ENCODE results near the gene NDUFAF4. TPM values are rescaled to one million over a fixed set of nuclear protein-coding genes. Genes with fewer than 3 reads are reported as not detected.

NDUFAF4 gene
- total and polyA plus RNA-seq, 2 experiments from 2014 or later = 19.5 to 79.3 TPM

GRCh38 chr6:96852605-96853004, 45.1 kb downstream of the NDUFAF4 start:
- H3K4me3 ChIP-seq = no peak overlapping the region
- DNase-seq (ENCODE audit: low read depth in 1 of 2, low spot score in 1 of 2) = no peak
- H3K36me3 ChIP-seq = no peaks in the 10 kb centered on the region
- H3K27ac ChIP-seq = no peak overlapping the region
- no peaks in the 10 kb centered on the region for H3K27me3 ChIP-seq
- no peaks in the 10 kb centered on the region for H3K4me1 ChIP-seq (ENCODE audit: low read depth)
- H3K9me3 ChIP-seq (ENCODE audit: low read depth) = no peaks in the 10 kb centered on the region
- TF ChIP-seq CTCF (IDR thresholded peaks at IDR 0.05; ENCODE audit: low read depth, low read length) = no peak

- no peak for TF ChIP-seq CTCF (IDR thresholded peaks at IDR 0.05; ENCODE audit: low read depth, low read length)
- Histone ChIP-seq H3K4me1 (ENCODE audit: low read depth) (no peaks in the 10 kb centered on the region), H3K4me3 (no peak overlapping the region), H3K36me3 (no peaks in the 10 kb centered on the region), H3K27ac (no peak overlapping the region), H3K27me3 (no peaks in the 10 kb centered on the region), H3K9me3 (ENCODE audit: low read depth) (no peaks in the 10 kb centered on the region)
- no peak for DNase-seq (ENCODE audit: low read depth in 1 of 2, low spot score in 1 of 2)
Observed at GRCh38 chr6:96851858-96852257, 45.8 kb downstream of the NDUFAF4 start.

GRCh38 chr6:96849615-96850014, 48.1 kb downstream of the NDUFAF4 start:
- Histone ChIP-seq H3K27ac (no peak overlapping the region), H3K27me3 (no peaks in the 10 kb centered on the region), H3K36me3 (no peaks in the 10 kb centered on the region), H3K4me1 (ENCODE audit: low read depth) (no peaks in the 10 kb centered on the region), H3K9me3 (ENCODE audit: low read depth) (no peaks in the 10 kb centered on the region), H3K4me3 (no peak overlapping the region)
- TF ChIP-seq CTCF (IDR thresholded peaks at IDR 0.05; ENCODE audit: low read depth, low read length) = no peak
- no peak for DNase-seq (ENCODE audit: low read depth in 1 of 2, low spot score in 1 of 2)

GRCh38 chr6:96844530-96844929, 53.2 kb downstream of the NDUFAF4 start:
- DNase-seq (ENCODE audit: low read depth in 1 of 2, low spot score in 1 of 2) = no peak
- no peak overlapping the region for H3K4me3 ChIP-seq
- no peaks in the 10 kb centered on the region for H3K4me1 ChIP-seq (ENCODE audit: low read depth)
- no peak for TF ChIP-seq CTCF (IDR thresholded peaks at IDR 0.05; ENCODE audit: low read depth, low read length)
- no peaks in the 10 kb centered on the region for H3K36me3 ChIP-seq
- H3K9me3 ChIP-seq (ENCODE audit: low read depth) = no peaks in the 10 kb centered on the region
- H3K27ac ChIP-seq = no peak overlapping the region
- H3K27me3 ChIP-seq = no peaks in the 10 kb centered on the region

GRCh38 chr6:96841345-96841744, 56.3 kb downstream of the NDUFAF4 start:
- TF ChIP-seq CTCF (IDR thresholded peaks at IDR 0.05; ENCODE audit: low read depth, low read length) = no peak
- H3K36me3 ChIP-seq = no peaks in the 10 kb centered on the region

More at GRCh38 chr6:96841345-96841744, 56.3 kb downstream of the NDUFAF4 start:
- DNase-seq (ENCODE audit: low read depth in 1 of 2, low spot score in 1 of 2) = no peak
- Histone ChIP-seq H3K9me3 (ENCODE audit: low read depth) (no peaks in the 10 kb centered on the region), H3K27me3 (peaks cover 12% of the 10 kb centered on the region), H3K27ac (no peak overlapping the region), H3K4me1 (ENCODE audit: low read depth) (no peaks in the 10 kb centered on the region), H3K4me3 (no peak overlapping the region)

Other genes starting within 250 kb of the NDUFAF4 start
- 0.67 and 1.7 TPM in 2 replicates for gene GPR63, start 60.4 kb downstream of the NDUFAF4 start, total RNA-seq
- gene GPR63, start 60.4 kb downstream of the NDUFAF4 start, polyA plus RNA-seq = 1.8 TPM in 1 of 2 replicates, not detected in the other
- 0.56 and 0.71 TPM in 2 replicates for gene KLHL32, start 26.8 kb upstream of the NDUFAF4 start, total RNA-seq
- 0.07 and 1.00 TPM in 2 replicates for gene KLHL32, start 26.8 kb upstream of the NDUFAF4 start, polyA plus RNA-seq

All from cardiac muscle cell (in vitro differentiated cells and primary cell).